Activated CD8-positive, alpha-beta T cell treated with anti-CD3 and anti-CD28 coated beads for 36 hours (primary cell): ENCODE measurements around the gene TNFAIP8L1. TPM values are rescaled to one million over a fixed set of nuclear protein-coding genes. Genes with fewer than 3 reads are reported as not detected.

Experiments
- ATAC-seq: fragments of 200-7000 bp; cut with Tn5 transposase; one replicate; pipeline ENCODE4 v1.10.0; 2021; ENCODE audit warnings: mild to moderate bottlenecking, moderate library complexity
- CTCF ChIA-PET: fragments of 350-600 bp; sonication (Branson Sonifier 250); formaldehyde crosslinking; loops from one replicate; lab custom pipeline; 2021; ENCODE audit warnings: antibody characterized with exemption; lab: Charles Lee
- POLR2A ChIA-PET: fragments of 350-600 bp; sonication (Branson Sonifier 250); formaldehyde crosslinking; loops from one replicate; lab custom pipeline; 2021; ENCODE audit warnings: antibody characterized with exemption; lab: Charles Lee
- DNase-seq: peaks from one replicate; pipeline ENCODE4 v3.0.0-alpha.2; 2020
- H3K27ac Mint-ChIP-seq: one replicate; pipeline ENCODE4 v1.8.0; 2021; ENCODE audit warnings: mild to moderate bottlenecking, mixed read lengths
- H3K27me3 Mint-ChIP-seq: one replicate; pipeline ENCODE4 v1.8.0; 2021; ENCODE audit warnings: mixed read lengths
- H3K36me3 Mint-ChIP-seq: one replicate; pipeline ENCODE4 v1.8.0; 2021; ENCODE audit warnings: low read depth, mixed read lengths
- H3K4me1 Mint-ChIP-seq: one replicate; pipeline ENCODE4 v1.8.0; 2021; ENCODE audit warnings: low read depth, mixed read lengths
- H3K4me3 Mint-ChIP-seq: one replicate; pipeline ENCODE4 v1.8.0; 2021; ENCODE audit warnings: mild to moderate bottlenecking, moderate library complexity, mixed read lengths
- H3K9me3 Mint-ChIP-seq: one replicate; pipeline ENCODE4 v1.8.0; 2021; ENCODE audit warnings: mixed read lengths
- CTCF ChIP-seq: fragments of 200-600 bp; IDR thresholded peaks from one replicate; pipeline ENCODE4 v1.8.0; 2022; ENCODE audit warnings: antibody characterized with exemption, mild to moderate bottlenecking
- intact Hi-C: fragments of 100-400 bp; cut with micrococcal nuclease; formaldehyde crosslinking; loops from one replicate; pipeline ENCODE4 v1.10.0; 2022
- total RNA-seq, 2 experiments: library from RNA; stranded (reverse); gene quantifications; one replicate each; pipeline ENCODE4 v1.2.3, GENCODE V29; 2021

The TNFAIP8L1 gene
- total RNA-seq, 2 experiments from 2014 or later = 13.5 to 13.7 TPM

- no peak overlapping the region for H3K27ac Mint-ChIP-seq
- no peaks in the 10 kb centered on the region for H3K27me3 Mint-ChIP-seq
- no peak for DNase-seq
- ChIA-PET POLR2A (interaction anchor here (0.5 kb wide), 1 partner anchor 22 kb away, joined by 3 read pairs; no protein-coding TSS in a partner anchor), CTCF (interaction anchor here (1.2 to 1.3 kb wide), 2 partner anchors 37 to 118 kb away, joined by 4 read pairs; partner anchors contain the start of gene FEM1A)
- no peaks in the 10 kb centered on the region for H3K9me3 Mint-ChIP-seq
- no peak for ATAC-seq
- intact Hi-C loops = no loop called here
- no peak overlapping the region for H3K4me3 Mint-ChIP-seq
- H3K36me3 Mint-ChIP-seq = peaks cover 16% of the 10 kb centered on the region
- peaks cover 8% of the 10 kb centered on the region for H3K4me1 Mint-ChIP-seq
- TF ChIP-seq CTCF = no peak
Observed at GRCh38 chr19:4673216-4673615, 33.9 kb downstream of the TNFAIP8L1 start.

GRCh38 chr19:4673726-4674125 is 34.4 kb downstream of the TNFAIP8L1 start:
- Mint-ChIP-seq H3K27ac (no peak overlapping the region), H3K36me3 (peaks cover 17% of the 10 kb centered on the region), H3K9me3 (no peaks in the 10 kb centered on the region), H3K4me3 (no peak overlapping the region), H3K27me3 (no peaks in the 10 kb centered on the region), H3K4me1 (peaks cover 4% of the 10 kb centered on the region)
- no peak for TF ChIP-seq CTCF
- DNase-seq = no peak
- CTCF ChIA-PET = interaction anchor here (1.1 to 1.3 kb wide), 2 partner anchors 117 to 136 kb away, joined by 4 read pairs; partner anchors contain the start of gene FEM1A
- POLR2A ChIA-PET = interaction anchor here (0.5 kb wide), 1 partner anchor 23 kb away, joined by 3 read pairs; no protein-coding TSS in a partner anchor
- intact Hi-C loops = no loop called here
- no peak for ATAC-seq

GRCh38 chr19:4675346-4675745 is 36.0 kb downstream of the TNFAIP8L1 start:
- intact Hi-C loops = no loop called here
- Mint-ChIP-seq H3K9me3 (no peaks in the 10 kb centered on the region), H3K4me1 (no peaks in the 10 kb centered on the region), H3K27ac (no peak overlapping the region), H3K36me3 (peaks cover 12% of the 10 kb centered on the region), H3K4me3 (no peak overlapping the region), H3K27me3 (no peaks in the 10 kb centered on the region)
- ChIA-PET CTCF (no interaction called here), POLR2A (no interaction called here)
- TF ChIP-seq CTCF = no peak
- DNase-seq (no peak), ATAC-seq (no peak)

DNA sequence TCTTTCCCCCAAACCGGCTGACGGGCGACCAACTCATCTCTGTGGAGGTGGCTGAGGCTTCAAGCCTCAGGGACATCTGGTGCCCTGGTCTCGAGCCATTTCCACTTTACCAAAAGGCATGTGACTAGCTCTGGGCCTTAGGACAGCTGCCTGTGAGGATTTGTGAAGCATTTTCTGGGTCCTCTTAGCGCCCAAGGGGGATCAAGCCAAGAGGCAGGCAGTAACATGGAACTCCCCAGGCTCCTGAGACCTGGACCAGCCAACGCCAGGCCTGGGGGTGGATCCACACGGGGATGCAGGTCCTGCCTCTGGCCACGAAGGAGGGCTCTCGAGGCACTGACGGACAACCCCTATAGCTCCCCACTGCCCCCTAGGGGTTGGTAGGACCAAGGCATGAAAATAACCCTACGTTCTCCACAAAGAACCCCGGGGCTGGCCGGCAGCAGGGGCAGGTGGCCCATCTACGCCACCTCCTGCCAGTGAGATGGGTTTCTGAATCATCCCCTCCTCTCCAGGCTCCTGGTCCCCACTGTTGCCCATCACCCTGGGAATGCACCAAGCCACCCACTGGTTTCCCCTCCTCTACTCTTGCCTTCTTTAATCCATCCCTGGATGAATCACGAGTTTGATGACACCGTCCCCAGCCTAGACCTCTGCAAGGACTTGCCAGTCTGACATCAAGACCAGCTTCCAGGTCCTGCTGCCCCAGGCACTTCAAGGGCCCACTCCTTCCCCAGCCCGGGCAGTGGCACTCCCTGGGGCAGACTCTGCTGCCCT is 37.8 kb downstream of the TNFAIP8L1 start:
- Mint-ChIP-seq H3K36me3 (peaks cover 12% of the 10 kb centered on the region), H3K4me3 (no peak overlapping the region), H3K27ac (no peak overlapping the region), H3K4me1 (no peaks in the 10 kb centered on the region), H3K27me3 (no peaks in the 10 kb centered on the region), H3K9me3 (no peaks in the 10 kb centered on the region)
- CTCF ChIA-PET = interaction anchor here (1.0 to 1.5 kb wide), 4 partner anchors 19 to 152 kb away, joined by 3 read pairs; no protein-coding TSS in a partner anchor
- ATAC-seq = peak; percentile 56
- POLR2A ChIA-PET = interaction anchor here (0.6 kb wide), 1 partner anchor 159 kb away, joined by 3 read pairs; no protein-coding TSS in a partner anchor
- intact Hi-C loops = no loop called here
- peak; percentile 44 for DNase-seq
- peak; percentile 59 for TF ChIP-seq CTCF
